ENCODE data around the gene PCDH9. TPM values are rescaled to one million over a fixed set of nuclear protein-coding genes. Genes with fewer than 3 reads are reported as not detected.

The PCDH9 gene
- total RNA-seq, 1 donor from 2014 or later, result 1.7 TPM

GRCh38 chr13:66402066-66402465 is 828.1 kb downstream of the PCDH9 start:
- Mint-ChIP-seq H3K4me3 (ENCODE audit: low read depth) (no peak overlapping the region), H3K27ac (no peak overlapping the region), H3K4me1 (ENCODE audit: low read depth) (peaks cover 4% of the 10 kb centered on the region), H3K36me3 (ENCODE audit: insufficient read depth) (no peaks in the 10 kb centered on the region), H3K27me3 (no peaks in the 10 kb centered on the region), H3K9me3 (ENCODE audit: low read depth) (peaks cover 5% of the 10 kb centered on the region)
- DNase-seq (ENCODE audit: low spot score, unreplicated experiment), result no peak
- no peak for TF ChIP-seq CTCF (IDR thresholded peaks at IDR 0.05; ENCODE audit: unreplicated experiment)

DNA sequence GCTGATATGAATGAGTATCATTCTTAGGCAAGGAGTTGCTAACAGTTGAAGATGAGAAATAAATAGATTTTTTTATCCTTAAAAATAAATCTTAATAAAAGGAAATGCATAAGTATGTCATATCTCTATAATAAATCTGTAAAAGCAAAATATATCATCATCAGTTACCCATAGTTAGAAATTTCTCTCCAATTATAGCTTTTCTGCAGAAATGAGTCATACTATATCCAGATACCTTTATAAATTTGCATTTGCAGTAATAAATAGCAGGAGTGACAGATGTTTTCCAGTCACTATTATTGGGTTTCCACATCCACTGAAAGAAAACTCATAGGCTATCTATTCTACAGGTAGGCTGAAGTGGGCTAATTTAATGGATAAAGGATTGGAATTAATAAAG is 829.8 kb downstream of the PCDH9 start:
- TF ChIP-seq CTCF (IDR thresholded peaks at IDR 0.05; ENCODE audit: unreplicated experiment), result no peak
- Mint-ChIP-seq H3K9me3 (ENCODE audit: low read depth) (peaks cover 5% of the 10 kb centered on the region), H3K27ac (no peak overlapping the region), H3K4me1 (ENCODE audit: low read depth) (peaks cover 4% of the 10 kb centered on the region), H3K36me3 (ENCODE audit: insufficient read depth) (no peaks in the 10 kb centered on the region), H3K4me3 (ENCODE audit: low read depth) (no peak overlapping the region), H3K27me3 (no peaks in the 10 kb centered on the region)
- DNase-seq (ENCODE audit: low spot score, unreplicated experiment), result no peak

- Mint-ChIP-seq H3K4me1 (ENCODE audit: low read depth) (peaks cover 4% of the 10 kb centered on the region), H3K36me3 (ENCODE audit: insufficient read depth) (no peaks in the 10 kb centered on the region), H3K27me3 (no peaks in the 10 kb centered on the region), H3K4me3 (ENCODE audit: low read depth) (no peak overlapping the region), H3K9me3 (ENCODE audit: low read depth) (peaks cover 5% of the 10 kb centered on the region), H3K27ac (no peak overlapping the region)
- no peak for TF ChIP-seq CTCF (IDR thresholded peaks at IDR 0.05; ENCODE audit: unreplicated experiment)
- no peak for DNase-seq (ENCODE audit: low spot score, unreplicated experiment)
These were observed 830.3 kb downstream of the PCDH9 start for GRCh38 chr13:66399873-66400272.

GRCh38 chr13:66397133-66397532 is 833.0 kb downstream of the PCDH9 start:
- no peak for DNase-seq (ENCODE audit: low spot score, unreplicated experiment)
- Mint-ChIP-seq H3K4me3 (ENCODE audit: low read depth) (no peak overlapping the region), H3K4me1 (ENCODE audit: low read depth) (peaks cover 9% of the 10 kb centered on the region), H3K27me3 (no peaks in the 10 kb centered on the region), H3K36me3 (ENCODE audit: insufficient read depth) (no peaks in the 10 kb centered on the region), H3K9me3 (ENCODE audit: low read depth) (peaks cover 5% of the 10 kb centered on the region), H3K27ac (no peak overlapping the region)
- TF ChIP-seq CTCF (IDR thresholded peaks at IDR 0.05; ENCODE audit: unreplicated experiment), result no peak

GRCh38 chr13:66391322-66391721 is 838.8 kb downstream of the PCDH9 start:
- H3K4me3 Mint-ChIP-seq (ENCODE audit: low read depth), result no peak overlapping the region
- no peak for TF ChIP-seq CTCF (IDR thresholded peaks at IDR 0.05; ENCODE audit: unreplicated experiment)
- H3K27ac Mint-ChIP-seq, result no peak overlapping the region
- DNase-seq (ENCODE audit: low spot score, unreplicated experiment), result no peak
- no peaks in the 10 kb centered on the region for H3K27me3 Mint-ChIP-seq
- peaks cover 5% of the 10 kb centered on the region for H3K4me1 Mint-ChIP-seq (ENCODE audit: low read depth)
- no peaks in the 10 kb centered on the region for H3K36me3 Mint-ChIP-seq (ENCODE audit: insufficient read depth)
- no peaks in the 10 kb centered on the region for H3K9me3 Mint-ChIP-seq (ENCODE audit: low read depth)
